ENCODE results near the gene NFS1. TPM values are rescaled to one million over a fixed set of nuclear protein-coding genes. Genes with fewer than 3 reads are reported as not detected.
A peak's percentile ranks its signal among the peaks of the same experiment; 100 is the strongest.
"Not testable (repeated sequence)": the region's sequence is repeated elsewhere in the genome, so short reads cannot be mapped to it uniquely, and the experiment has no call there.

NFS1 gene
- total and polyA plus RNA-seq, 2 experiments from 2014 or later, result 31.5 to 35.8 TPM

DNA sequence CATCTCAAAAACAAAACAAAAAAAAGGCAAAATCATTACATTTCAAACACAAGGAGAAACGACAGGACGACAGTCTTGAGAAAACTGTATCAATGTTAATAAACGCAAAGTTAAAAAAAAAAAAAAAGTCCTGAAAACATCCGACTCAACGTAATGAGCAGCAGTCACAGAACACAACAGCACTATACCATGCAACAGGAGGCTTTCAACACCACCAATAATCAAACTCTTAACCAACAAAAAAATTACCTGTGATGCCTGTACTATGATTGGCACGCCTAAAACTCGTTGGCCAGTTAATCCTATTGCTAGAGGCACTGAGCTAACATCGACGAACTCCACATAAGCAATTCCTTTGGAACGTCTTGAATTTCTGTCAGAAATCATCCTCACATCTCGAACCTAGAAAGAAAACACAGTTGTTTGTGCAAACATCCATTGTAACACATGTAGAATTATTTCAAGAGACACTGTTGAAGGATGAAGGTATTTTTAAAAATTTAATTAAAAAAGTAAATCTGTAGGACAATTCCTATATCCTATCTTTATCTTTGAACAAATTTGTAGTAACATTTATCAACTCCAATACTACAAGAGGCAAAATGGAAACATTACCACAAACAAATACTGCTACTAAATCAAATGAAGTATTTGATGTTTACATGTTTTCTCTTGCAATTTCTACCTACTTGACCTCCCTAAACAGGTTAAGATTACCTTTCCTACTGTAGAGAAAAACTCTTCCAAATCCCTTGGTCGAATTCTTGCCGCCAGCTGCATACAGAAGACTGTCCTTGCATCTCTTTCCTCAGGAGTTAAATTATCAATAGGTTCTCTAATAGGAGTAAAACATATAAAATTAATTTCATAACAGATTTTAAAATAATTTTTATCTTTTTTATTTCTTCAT lies 25.4 kb upstream of the NFS1 start:
- Histone ChIP-seq H3F3A (ENCODE audit: insufficient read depth) (peaks cover 76% of the 10 kb centered on the region), H3K4me1 (ENCODE audit: insufficient read depth) (peaks cover 8% of the 10 kb centered on the region), H3K9me3 (ENCODE audit: low read depth) (no peaks in the 10 kb centered on the region), H3K79me2 (ENCODE audit: insufficient read depth) (peaks cover 100% of the 10 kb centered on the region), H3K27ac (no peak overlapping the region), H3K36me3 (ENCODE audit: low read depth) (peaks cover 97% of the 10 kb centered on the region), H4K20me1 (ENCODE audit: insufficient read depth) (peaks cover 24% of the 10 kb centered on the region), H3K9me2 (ENCODE audit: insufficient read depth) (no peaks in the 10 kb centered on the region), H3K4me3 (no peak overlapping the region), H3K9ac (no peak overlapping the region), H3K4me2 (ENCODE audit: unreplicated experiment) (no peak overlapping the region), H3K27me3 (replicated peaks; ENCODE audit: insufficient read depth) (no peaks in the 10 kb centered on the region), H2AFZ (no peak overlapping the region)
- in situ Hi-C loops (cut with MboI), result no loop called here
- no peak for DNase-seq
- no peak for TF ChIP-seq EZH2phosphoT487 (IDR thresholded peaks at IDR 0.05; ENCODE audit: insufficient read depth, low read depth)
- TF ChIP-seq EZH2 (IDR thresholded peaks at IDR 0.05; ENCODE audit: insufficient read depth, poor library complexity, severe bottlenecking), result no peak
- 90 to 92% methylated on average over 13 of the region's 13 CpGs for WGBS, 2 experiments (ENCODE audit: low coverage in 1 of 2, low lambda C conversion rate in 2 of 2, missing lambda C conversion rate in 2 of 2)

DNA sequence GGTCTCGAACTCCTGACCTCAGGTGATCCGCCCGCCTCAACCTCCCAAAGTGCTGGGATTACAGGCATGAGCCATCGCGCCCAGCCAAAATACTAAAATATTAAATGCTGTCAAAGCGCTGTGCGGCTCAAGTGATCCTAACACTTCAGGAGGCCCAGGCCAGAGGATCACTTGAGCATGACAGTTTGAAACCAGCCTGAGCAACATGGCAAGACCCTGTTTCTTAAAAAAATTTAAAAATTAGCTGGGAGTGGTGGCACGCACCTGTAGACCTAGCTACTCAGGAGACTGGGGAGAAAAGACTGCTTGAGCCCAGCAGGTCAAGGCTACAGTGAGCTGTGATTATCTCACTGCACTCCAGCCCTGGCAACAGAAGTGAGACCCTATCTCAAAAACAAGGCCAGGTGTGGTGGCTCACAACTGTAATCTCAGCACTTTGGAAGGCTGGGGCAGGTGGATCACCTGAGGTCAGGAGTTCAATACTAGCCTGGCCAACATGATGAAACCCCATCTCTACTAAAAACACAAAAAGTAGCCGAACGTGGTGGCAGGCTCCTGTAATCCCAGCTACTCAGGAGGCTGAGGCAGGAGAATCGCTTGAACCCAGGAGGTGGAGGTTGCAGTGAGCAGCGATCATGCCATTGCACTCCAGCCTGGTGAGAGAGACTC lies 24.6 kb upstream of the NFS1 start:
- H3K9me2 ChIP-seq (ENCODE audit: insufficient read depth); H3K4me3 ChIP-seq; DNase-seq; in situ Hi-C loops (cut with MboI); H3K27me3 ChIP-seq (replicated peaks; ENCODE audit: insufficient read depth); H3K27ac ChIP-seq; H3K9ac ChIP-seq; H2AFZ ChIP-seq; H3K9me3 ChIP-seq (ENCODE audit: low read depth); H3K4me2 ChIP-seq (ENCODE audit: unreplicated experiment): not testable (repeated sequence)
- Histone ChIP-seq H4K20me1 (ENCODE audit: insufficient read depth) (peaks cover 18% of the 10 kb centered on the region; the same call in 1 of the 2 replicates), H3K79me2 (ENCODE audit: insufficient read depth) (peaks cover 100% of the 10 kb centered on the region), H3F3A (ENCODE audit: insufficient read depth) (peaks cover 78% of the 10 kb centered on the region), H3K4me1 (ENCODE audit: insufficient read depth) (peaks cover 16% of the 10 kb centered on the region), H3K36me3 (ENCODE audit: low read depth) (peaks cover 98% of the 10 kb centered on the region)
- 96% methylated on average over 12 of the region's 12 CpGs for WGBS, 2 experiments (ENCODE audit: low coverage in 1 of 2, low lambda C conversion rate in 2 of 2, missing lambda C conversion rate in 2 of 2)

DNA sequence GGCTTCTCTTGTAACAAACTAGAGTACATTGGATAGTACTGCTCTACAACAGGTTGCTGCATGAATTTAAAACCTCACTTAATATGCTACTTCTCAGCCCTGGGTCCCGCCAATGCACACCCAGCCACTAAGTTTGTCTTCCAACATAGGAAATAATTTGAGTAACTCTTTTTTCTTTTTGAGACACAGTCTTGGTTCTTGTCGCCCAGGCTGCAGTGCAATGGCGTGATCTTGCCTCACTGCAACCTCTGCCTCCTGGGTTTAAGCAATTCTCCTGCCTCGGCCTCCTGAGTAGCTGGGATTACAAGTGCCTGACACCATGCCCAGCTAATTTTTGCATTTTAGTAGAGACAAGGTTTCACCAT lies 24.1 kb upstream of the NFS1 start:
- H3K4me3 ChIP-seq; H3K9me3 ChIP-seq (ENCODE audit: low read depth); H3K9ac ChIP-seq; H3K27me3 ChIP-seq (replicated peaks; ENCODE audit: insufficient read depth); H2AFZ ChIP-seq; H3K9me2 ChIP-seq (ENCODE audit: insufficient read depth); H3K4me2 ChIP-seq (ENCODE audit: unreplicated experiment); H3K27ac ChIP-seq; in situ Hi-C loops (cut with MboI); DNase-seq: not testable (repeated sequence)
- Histone ChIP-seq H3K4me1 (ENCODE audit: insufficient read depth) (peaks cover 19% of the 10 kb centered on the region), H3K79me2 (ENCODE audit: insufficient read depth) (peaks cover 100% of the 10 kb centered on the region), H3F3A (ENCODE audit: insufficient read depth) (peaks cover 80% of the 10 kb centered on the region), H3K36me3 (ENCODE audit: low read depth) (peaks cover 96% of the 10 kb centered on the region), H4K20me1 (ENCODE audit: insufficient read depth) (peaks cover 18% of the 10 kb centered on the region; the same call in 1 of the 2 replicates)
- 84 to 94% methylated on average over 4 of the region's 4 CpGs for WGBS, 2 experiments (ENCODE audit: low coverage in 1 of 2, low lambda C conversion rate in 2 of 2, missing lambda C conversion rate in 2 of 2)

DNA sequence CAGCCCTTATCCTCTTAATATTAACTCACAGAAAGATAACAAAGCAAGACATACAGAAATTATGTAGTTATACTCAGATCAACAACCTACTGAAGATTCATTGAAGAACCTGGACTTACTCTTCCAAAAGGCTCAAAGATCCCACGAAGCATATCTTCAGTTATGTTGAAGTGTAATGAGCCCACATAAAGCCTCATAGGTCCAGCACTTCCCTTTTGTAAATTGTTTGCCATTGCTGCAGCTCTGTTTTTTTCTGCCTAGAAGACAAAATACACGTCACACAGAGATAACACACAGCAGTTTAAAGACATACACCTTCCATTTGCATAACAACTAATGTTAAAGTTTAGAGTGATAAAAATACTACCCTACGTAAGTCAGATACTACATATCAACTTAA lies 22.5 kb upstream of the NFS1 start:
- Histone ChIP-seq H3K79me2 (ENCODE audit: insufficient read depth) (peaks cover 100% of the 10 kb centered on the region), H3K27me3 (replicated peaks; ENCODE audit: insufficient read depth) (no peaks in the 10 kb centered on the region), H3K9me3 (ENCODE audit: low read depth) (no peaks in the 10 kb centered on the region), H4K20me1 (ENCODE audit: insufficient read depth) (peaks cover 18% of the 10 kb centered on the region; the same call in 1 of the 2 replicates), H3F3A (ENCODE audit: insufficient read depth) (peaks cover 91% of the 10 kb centered on the region), H3K9me2 (ENCODE audit: insufficient read depth) (no peaks in the 10 kb centered on the region), H3K9ac (no peak overlapping the region), H3K4me3 (no peak overlapping the region), H2AFZ (no peak overlapping the region), H3K27ac (peak overlapping the region; percentile 21), H3K4me2 (ENCODE audit: unreplicated experiment) (no peak overlapping the region), H3K4me1 (ENCODE audit: insufficient read depth) (peaks cover 19% of the 10 kb centered on the region), H3K36me3 (ENCODE audit: low read depth) (peaks cover 96% of the 10 kb centered on the region)
- in situ Hi-C loops (cut with MboI), result no loop called here
- 88 to 92% methylated on average over 3 of the region's 3 CpGs for WGBS, 2 experiments (ENCODE audit: low coverage in 1 of 2, low lambda C conversion rate in 2 of 2, missing lambda C conversion rate in 2 of 2)
- TF ChIP-seq EZH2phosphoT487 (IDR thresholded peaks at IDR 0.05; ENCODE audit: insufficient read depth, low read depth) (no peak), EZH2 (IDR thresholded peaks at IDR 0.05; ENCODE audit: insufficient read depth, poor library complexity, severe bottlenecking) (no peak)
- DNase-seq, result no peak

Measured in GM23248 (cell line).